IMR-90 (cell line): Measurements from ENCODE around the gene PIP4K2A. TPM values are rescaled to one million over a fixed set of nuclear protein-coding genes. Genes with fewer than 3 reads are reported as not detected.

Experiments
- ATAC-seq: fragments of 200-7000 bp; cut with Tn5 transposase; 2 replicates; pipeline ENCODE4 v1.9.1; 2020; ENCODE audit warnings: low read depth, mild to moderate bottlenecking, moderate library complexity
- BruUV-seq: library from RNA; stranded (reverse); fragments of 400-500 nt; replicated peaks from 2 replicates; lab custom pipeline; 2021; lab: Mats Ljungman, UMichigan
- CTCF ChIA-PET: fragments of 300-600 bp; formaldehyde crosslinking; extraction: SDS; loops from one replicate; lab custom pipeline; 2021; ENCODE audit warnings: antibody characterized with exemption; lab: Yijun Ruan, JAX
- POLR2A ChIA-PET: fragments of 300-600 bp; sonication (Branson Sonifier 250); formaldehyde crosslinking; loops from one replicate; lab custom pipeline; 2022; ENCODE audit warnings: antibody characterized with exemption; ENCODE audit not compliant: unreplicated experiment; lab: Charles Lee
- DNase-seq: peaks from one replicate; pipeline ENCODE4 v3.0.0; 2013
- H2AFZ ChIP-seq: replicated peaks from 2 replicates; pipeline ENCODE3; 2013; ENCODE audit warnings: low read length, mild to moderate bottlenecking; ENCODE audit not compliant: poor library complexity
- H2AK5ac ChIP-seq: 2 replicates; pipeline ENCODE4 v1.6.1; 2013; ENCODE audit warnings: low read depth, low read length, inconsistent platforms
- H2AK9ac ChIP-seq: replicated peaks from 2 replicates; pipeline ENCODE3; 2013; ENCODE audit warnings: mild to moderate bottlenecking, low read depth, low read length, moderate library complexity; ENCODE audit not compliant: poor library complexity
- H2BK120ac ChIP-seq: 2 replicates; pipeline ENCODE4 v1.6.1; 2013; ENCODE audit warnings: low read depth, low read length, inconsistent platforms
- H2BK15ac ChIP-seq: 3 replicates; pipeline ENCODE4 v1.6.1; 2013; ENCODE audit warnings: low read depth, low read length, inconsistent platforms
- H2BK20ac ChIP-seq: 2 replicates; pipeline ENCODE4 v1.6.1; 2013; ENCODE audit warnings: low read depth, mild to moderate bottlenecking, inconsistent platforms, low read length, moderate library complexity
- H2BK5ac ChIP-seq: 2 replicates; pipeline ENCODE4 v1.6.1; 2013; ENCODE audit warnings: mild to moderate bottlenecking, low read depth, low read length, inconsistent platforms; ENCODE audit not compliant: poor library complexity, severe bottlenecking
- H3K14ac ChIP-seq: replicated peaks from 2 replicates; pipeline ENCODE4 v1.6.1; 2013; ENCODE audit warnings: low read depth, low read length, inconsistent platforms
- H3K18ac ChIP-seq: 2 replicates; pipeline ENCODE4 v1.6.1; 2013; ENCODE audit warnings: low read depth, low read length, control low read depth
- H3K23ac ChIP-seq: 2 replicates; pipeline ENCODE4 v1.6.1; 2013; ENCODE audit warnings: low read depth, low read length, inconsistent platforms
- H3K27ac ChIP-seq: 2 replicates; pipeline ENCODE4 v1.5.1; 2013; ENCODE audit warnings: mild to moderate bottlenecking, control low read depth, low read length; ENCODE audit not compliant: insufficient read depth
- H3K27me3 ChIP-seq: 2 replicates; pipeline ENCODE4 v1.6.1; 2013; ENCODE audit warnings: low read length; ENCODE audit not compliant: control insufficient read depth, insufficient read depth
- H3K36me3 ChIP-seq: 2 replicates; pipeline ENCODE4 v1.6.1; 2013; ENCODE audit warnings: low read length, mixed read lengths; ENCODE audit not compliant: control insufficient read depth, insufficient read depth
- H3K4ac ChIP-seq: 2 replicates; pipeline ENCODE4 v1.6.1; 2013; ENCODE audit warnings: low read depth, low read length, inconsistent platforms
- H3K4me1 ChIP-seq: 2 replicates; pipeline ENCODE4 v1.6.1; 2013; ENCODE audit warnings: low read length, mixed read lengths; ENCODE audit not compliant: control insufficient read depth, insufficient read depth
- H3K4me2 ChIP-seq: 2 replicates; pipeline ENCODE4 v1.6.1; 2013; ENCODE audit warnings: low read depth, mild to moderate bottlenecking, control low read depth, low read length, moderate library complexity
- H3K4me3 ChIP-seq: 2 replicates; pipeline ENCODE4 v1.5.1; 2013; ENCODE audit warnings: low read depth, mild to moderate bottlenecking, control low read depth, low read length, moderate library complexity; ENCODE audit not compliant: insufficient read depth
- H3K56ac ChIP-seq: 2 replicates; pipeline ENCODE4 v1.6.1; 2013; ENCODE audit warnings: low read length, inconsistent platforms; ENCODE audit not compliant: insufficient read depth; ENCODE audit errors: extremely low read depth
- H3K79me1 ChIP-seq, 2 experiments: 2 replicates each; pipeline ENCODE4 v1.6.1; 2013; ENCODE audit warnings: low read length in 2 of 2, inconsistent platforms in 1 of 2, low read depth in 1 of 2
- H3K9ac ChIP-seq: 2 replicates; pipeline ENCODE4 v1.6.1; 2013; ENCODE audit warnings: low read depth, low read length, control low read depth
- H3K9me1 ChIP-seq: 2 replicates; pipeline ENCODE4 v1.6.1; 2013; ENCODE audit warnings: low read length, inconsistent platforms; ENCODE audit not compliant: insufficient read depth
- H3K9me3 ChIP-seq: 2 replicates; pipeline ENCODE4 v1.6.1; 2013; ENCODE audit warnings: low read length; ENCODE audit not compliant: control insufficient read depth, insufficient read depth
- H4K20me1 ChIP-seq: 2 replicates; pipeline ENCODE4 v1.6.1; 2013; ENCODE audit warnings: low read length, inconsistent platforms; ENCODE audit not compliant: insufficient read depth
- H4K5ac ChIP-seq: 2 replicates; pipeline ENCODE4 v1.6.1; 2013; ENCODE audit warnings: mild to moderate bottlenecking, low read depth, low read length, control low read depth
- H4K8ac ChIP-seq, 2 experiments: 2 replicates each; pipeline ENCODE4 v1.6.1; 2013; ENCODE audit warnings: low read depth in 2 of 2, low read length in 2 of 2, control low read depth in 1 of 2, inconsistent platforms in 1 of 2
- H4K91ac ChIP-seq: 2 replicates; pipeline ENCODE4 v1.6.1; 2013; ENCODE audit warnings: low read depth, low read length, inconsistent platforms; ENCODE audit not compliant: insufficient read depth
- BHLHE40 ChIP-seq: fragments of 150-350 bp; IDR thresholded peaks from 2 replicates; pipeline ENCODE4 v1.6.1; 2016; ENCODE audit warnings: mild to moderate bottlenecking, low read depth, low read length
- CEBPB ChIP-seq: IDR thresholded peaks from 2 replicates; pipeline ENCODE4 v1.6.1; 2012; ENCODE audit warnings: low read depth, low read length, improper control_type of control experiment
- CHD1 ChIP-seq: IDR thresholded peaks from 2 replicates; pipeline ENCODE4 v1.6.1; 2012; ENCODE audit warnings: low read depth, low read length, improper control_type of control experiment
- CTCF ChIP-seq: conservative IDR thresholded peaks from 2 replicates; pipeline ENCODE4 v1.5.1; 2012; ENCODE audit warnings: mild to moderate bottlenecking, low read depth, low read length, improper control_type of control experiment
- FOS ChIP-seq: fragments of 150-350 bp; IDR thresholded peaks from 2 replicates; pipeline ENCODE4 v1.6.1; 2016; ENCODE audit warnings: low read depth, low read length
- MAFK ChIP-seq: IDR thresholded peaks from 2 replicates; pipeline ENCODE4 v1.6.1; 2012; ENCODE audit warnings: low read depth, low read length, improper control_type of control experiment
- MAZ ChIP-seq: IDR thresholded peaks from 2 replicates; pipeline ENCODE4 v1.6.1; 2012; ENCODE audit warnings: low read depth, mild to moderate bottlenecking, low read length, improper control_type of control experiment, moderate library complexity, borderline replicate concordance
- MXI1 ChIP-seq: IDR thresholded peaks from 2 replicates; pipeline ENCODE4 v1.6.1; 2012; ENCODE audit warnings: low read depth, mild to moderate bottlenecking, low read length, moderate library complexity, borderline replicate concordance
- NFE2L2 ChIP-seq: fragments of 150-350 bp; IDR thresholded peaks from 2 replicates; pipeline ENCODE4 v1.6.1; 2016; ENCODE audit warnings: low read depth, mild to moderate bottlenecking, low read length
- POLR2A ChIP-seq: IDR thresholded peaks from 2 replicates; pipeline ENCODE4 v1.6.1; 2012; ENCODE audit warnings: mild to moderate bottlenecking, low read depth, low read length
- RAD21 ChIP-seq: IDR thresholded peaks from 2 replicates; pipeline ENCODE4 v1.6.1; 2012; ENCODE audit warnings: low read length, improper control_type of control experiment
- RCOR1 ChIP-seq: IDR thresholded peaks from 2 replicates; pipeline ENCODE4 v1.6.1; 2012; ENCODE audit warnings: mild to moderate bottlenecking, low read length, improper control_type of control experiment; ENCODE audit not compliant: insufficient replicate concordance
- RFX5 ChIP-seq: IDR thresholded peaks from 2 replicates; pipeline ENCODE4 v1.8.0; 2012; ENCODE audit warnings: low read depth, mild to moderate bottlenecking, low read length, moderate library complexity
- SMC3 ChIP-seq: fragments of 150-350 bp; IDR thresholded peaks from 2 replicates; pipeline ENCODE4 v1.6.1; 2016; ENCODE audit warnings: low read depth, mild to moderate bottlenecking, antibody characterized with exemption, low read length, moderate library complexity
- USF2 ChIP-seq: fragments of 150-350 bp; IDR thresholded peaks from 2 replicates; pipeline ENCODE4 v1.6.1; 2017; ENCODE audit warnings: mild to moderate bottlenecking, antibody characterized with exemption, low read length, low read depth
- WGBS, 2 experiments: methylation state at CpG; one replicate each; pipeline versions ENCODE4 v1.1.5 to v1.1.7; 2013; ENCODE audit warnings: missing lambda C conversion rate in 2 of 2; ENCODE audit not compliant: insufficient read length in 1 of 2; ENCODE audit errors: extremely low coverage in 2 of 2; 5-methylcytosine and 5-hydroxymethylcytosine counted together
- dilution Hi-C: fragments of 300-500 bp; cut with HindIII; formaldehyde crosslinking; loops from one replicate; pipeline ENCODE4 v1.14.3; 2018; ENCODE audit warnings: low sequenced_read_pairs; ENCODE audit not compliant: unreplicated experiment
- in situ Hi-C: fragments of 300-500 bp; cut with MboI; formaldehyde crosslinking; loops from 3 replicates; pipeline ENCODE4 v1.14.3; 2019; ENCODE audit warnings: low sequenced_read_pairs, inconsistent platforms, mixed read lengths
- intact Hi-C: fragments of 100-400 bp; cut with micrococcal nuclease; formaldehyde crosslinking; loops from 2 replicates; pipeline ENCODE4 v1.10.0; 2022
- polyA plus RNA-seq, 3 experiments: library from polyadenylated mRNA; depleted of rRNA; stranded (reverse); fragments of >200 nt; gene quantifications; 2 replicates each; pipeline ENCODE4 v1.2.3, GENCODE V29; 2012; ENCODE audit warnings: low replicate concordance in 1 of 3
- total RNA-seq: library from RNA; depleted of rRNA; stranded (reverse); fragments of >200 nt; gene quantifications from 2 replicates; pipeline ENCODE4 v1.2.3, GENCODE V29; 2012
- TF ChIP-seq, protein P1 (sequence below): fragments of 150-350 bp; IDR thresholded peaks from 2 replicates; pipeline ENCODE4 v1.6.1; 2016; ENCODE audit warnings: low read depth, mild to moderate bottlenecking, low read length, moderate library complexity, borderline replicate concordance

The PIP4K2A gene
- total and polyA plus RNA-seq, 2 of the 4 experiments (the other 2 are of a cell fraction), result 9.8 to 18.1 TPM

- DNase-seq, result no peak
- CTCF ChIA-PET, result no interaction called here
Measured at GRCh38 chr10:22685926-22686325, 28.5 kb downstream of the PIP4K2A start.

More at GRCh38 chr10:22685926-22686325, 28.5 kb downstream of the PIP4K2A start:
- H3K4me2 ChIP-seq, result no peak overlapping the region
- TF ChIP-seq MAZ, result no peak
- no peak for TF ChIP-seq CHD1
- no peak for TF ChIP-seq FOS
- no peak for TF ChIP-seq USF2
- no peak for TF ChIP-seq RCOR1
- TF ChIP-seq RAD21, result no peak
- TF ChIP-seq, protein P1, sequence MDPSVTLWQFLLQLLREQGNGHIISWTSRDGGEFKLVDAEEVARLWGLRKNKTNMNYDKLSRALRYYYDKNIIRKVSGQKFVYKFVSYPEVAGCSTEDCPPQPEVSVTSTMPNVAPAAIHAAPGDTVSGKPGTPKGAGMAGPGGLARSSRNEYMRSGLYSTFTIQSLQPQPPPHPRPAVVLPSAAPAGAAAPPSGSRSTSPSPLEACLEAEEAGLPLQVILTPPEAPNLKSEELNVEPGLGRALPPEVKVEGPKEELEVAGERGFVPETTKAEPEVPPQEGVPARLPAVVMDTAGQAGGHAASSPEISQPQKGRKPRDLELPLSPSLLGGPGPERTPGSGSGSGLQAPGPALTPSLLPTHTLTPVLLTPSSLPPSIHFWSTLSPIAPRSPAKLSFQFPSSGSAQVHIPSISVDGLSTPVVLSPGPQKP, result no peak
- TF ChIP-seq RFX5, result no peak
- no peak for TF ChIP-seq MAFK
- no peak for TF ChIP-seq POLR2A
- no peak for TF ChIP-seq CEBPB
- TF ChIP-seq CTCF, result no peak
- TF ChIP-seq NFE2L2, result no peak
- no peak for TF ChIP-seq SMC3
- TF ChIP-seq MXI1, result no peak
- TF ChIP-seq BHLHE40, result no peak
- no peak overlapping the region for H2AK9ac ChIP-seq
- peaks cover 22% of the 10 kb centered on the region for H3K4me1 ChIP-seq
- in situ Hi-C loops (no loop called here), intact Hi-C loops (no loop called here), dilution Hi-C loops (no loop called here)
- no TSS peak for BruUV-seq
- no peak overlapping the region for H4K5ac ChIP-seq
- H3K14ac ChIP-seq, result no peak overlapping the region
- H3K4ac ChIP-seq, result no peak overlapping the region
- H2BK15ac ChIP-seq, result no peak overlapping the region
- H3K79me1 ChIP-seq, result peaks cover 62 to 86% of the 10 kb centered on the region in 2 experiments
- no peaks in the 10 kb centered on the region for H3K36me3 ChIP-seq
- peaks cover 21% of the 10 kb centered on the region for H3K9me1 ChIP-seq
- WGBS, 2 experiments, result 40% methylated on average over 1 of the region's 8 CpGs; no CpG with 5 or more reads in 1 of the 2 experiments
- H4K8ac ChIP-seq, result no peak overlapping the region
- H4K20me1 ChIP-seq, result peaks cover 27% of the 10 kb centered on the region
- H3K27ac ChIP-seq, result no peak overlapping the region
- no peak overlapping the region for H2BK5ac ChIP-seq
- H4K91ac ChIP-seq, result no peak overlapping the region
- H3K18ac ChIP-seq, result no peak overlapping the region
- H3K9ac ChIP-seq, result no peak overlapping the region
- no peak overlapping the region for H2BK20ac ChIP-seq
- H3K9me3 ChIP-seq, result no peaks in the 10 kb centered on the region
- H2AFZ ChIP-seq, result no peak overlapping the region
- H3K4me3 ChIP-seq, result no peak overlapping the region
- no peak overlapping the region for H2AK5ac ChIP-seq
- POLR2A ChIA-PET, result no interaction called here
- ATAC-seq, result no peak
- H2BK120ac ChIP-seq, result no peak overlapping the region
- no peaks in the 10 kb centered on the region for H3K27me3 ChIP-seq
- H3K23ac ChIP-seq, result no peak overlapping the region
- no peak overlapping the region for H3K56ac ChIP-seq
